ENCODE measurements around the gene NABP2.

DNA sequence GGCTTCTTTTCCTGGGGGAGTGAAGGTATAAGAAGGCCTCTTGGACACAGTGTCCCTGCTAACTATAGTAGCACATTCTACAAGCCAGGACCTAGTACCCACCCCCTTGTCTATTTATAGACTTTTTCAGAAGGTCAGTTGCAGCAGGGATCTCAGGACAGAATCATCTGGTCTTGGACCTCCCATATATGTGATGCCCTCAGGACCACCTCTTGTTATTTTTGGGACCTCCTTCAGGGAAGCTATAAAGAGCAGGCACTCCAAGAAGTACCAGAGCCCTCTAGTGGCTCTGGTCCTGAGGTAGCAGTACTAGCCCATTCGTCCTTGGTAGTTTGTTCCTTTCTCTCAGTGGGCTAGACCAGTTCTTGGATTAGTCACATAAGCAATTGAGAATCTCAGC is 46.9 kb downstream of the NABP2 start:
- TF ChIP-seq POLR2A (IDR thresholded peaks at IDR 0.05): no peak
- TF ChIP-seq, protein P1, sequence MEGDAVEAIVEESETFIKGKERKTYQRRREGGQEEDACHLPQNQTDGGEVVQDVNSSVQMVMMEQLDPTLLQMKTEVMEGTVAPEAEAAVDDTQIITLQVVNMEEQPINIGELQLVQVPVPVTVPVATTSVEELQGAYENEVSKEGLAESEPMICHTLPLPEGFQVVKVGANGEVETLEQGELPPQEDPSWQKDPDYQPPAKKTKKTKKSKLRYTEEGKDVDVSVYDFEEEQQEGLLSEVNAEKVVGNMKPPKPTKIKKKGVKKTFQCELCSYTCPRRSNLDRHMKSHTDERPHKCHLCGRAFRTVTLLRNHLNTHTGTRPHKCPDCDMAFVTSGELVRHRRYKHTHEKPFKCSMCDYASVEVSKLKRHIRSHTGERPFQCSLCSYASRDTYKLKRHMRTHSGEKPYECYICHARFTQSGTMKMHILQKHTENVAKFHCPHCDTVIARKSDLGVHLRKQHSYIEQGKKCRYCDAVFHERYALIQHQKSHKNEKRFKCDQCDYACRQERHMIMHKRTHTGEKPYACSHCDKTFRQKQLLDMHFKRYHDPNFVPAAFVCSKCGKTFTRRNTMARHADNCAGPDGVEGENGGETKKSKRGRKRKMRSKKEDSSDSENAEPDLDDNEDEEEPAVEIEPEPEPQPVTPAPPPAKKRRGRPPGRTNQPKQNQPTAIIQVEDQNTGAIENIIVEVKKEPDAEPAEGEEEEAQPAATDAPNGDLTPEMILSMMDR (IDR thresholded peaks at IDR 0.05): peak in 2 of 3 experiments; percentile 21 to 22

Measured in testis (tissue), 2 donors.